Osteocyte (in vitro differentiated cells): ENCODE results near the gene SMIM35. TPM values are rescaled to one million over a fixed set of nuclear protein-coding genes. Genes with fewer than 3 reads are reported as not detected.

Source experiments
- DNase-seq: peaks from one replicate; pipeline ENCODE4 v3.0.0; 2021; ENCODE audit warnings: mixed read lengths; ENCODE audit not compliant: unreplicated experiment; ENCODE audit errors: extremely low spot score
- H3K27ac Mint-ChIP-seq: one replicate; pipeline ENCODE4 v1.8.0; 2021; ENCODE audit warnings: mild to moderate bottlenecking, mixed read lengths; ENCODE audit not compliant: unreplicated experiment
- H3K27me3 Mint-ChIP-seq: one replicate; pipeline ENCODE4 v1.8.0; 2021; ENCODE audit warnings: mixed read lengths; ENCODE audit not compliant: unreplicated experiment
- H3K36me3 Mint-ChIP-seq: one replicate; pipeline ENCODE4 v1.8.0; 2021; ENCODE audit warnings: mixed read lengths; ENCODE audit not compliant: unreplicated experiment
- H3K4me1 Mint-ChIP-seq: one replicate; pipeline ENCODE4 v1.8.0; 2021; ENCODE audit warnings: mixed read lengths; ENCODE audit not compliant: unreplicated experiment
- H3K4me3 Mint-ChIP-seq: one replicate; pipeline ENCODE4 v1.8.0; 2021; ENCODE audit warnings: mild to moderate bottlenecking, moderate library complexity, mixed read lengths; ENCODE audit not compliant: unreplicated experiment
- H3K9me3 Mint-ChIP-seq: one replicate; pipeline ENCODE4 v1.8.0; 2021; ENCODE audit warnings: mixed read lengths; ENCODE audit not compliant: unreplicated experiment
- CTCF ChIP-seq: fragments of 200-600 bp; sonication (generic); IDR thresholded peaks from 2 replicates; pipeline ENCODE4 v1.5.0; 2021; ENCODE audit warnings: antibody characterized with exemption, mild to moderate bottlenecking, moderate library complexity
- total RNA-seq: library from RNA; stranded (reverse); gene quantifications from 2 replicates; pipeline ENCODE4 v1.2.1, GENCODE V29; 2021

The SMIM35 gene
- total RNA-seq, 1 donor from 2014 or later, result not detected

GRCh38 chr11:117977029-117977428 lies 109.7 kb downstream of the SMIM35 start:
- peak; percentile 21 for DNase-seq
- Mint-ChIP-seq H3K27ac (no peak overlapping the region), H3K36me3 (no peaks in the 10 kb centered on the region), H3K4me1 (peaks cover 2% of the 10 kb centered on the region), H3K4me3 (no peak overlapping the region), H3K9me3 (no peaks in the 10 kb centered on the region), H3K27me3 (peaks cover 21% of the 10 kb centered on the region)
- no peak for TF ChIP-seq CTCF

DNA sequence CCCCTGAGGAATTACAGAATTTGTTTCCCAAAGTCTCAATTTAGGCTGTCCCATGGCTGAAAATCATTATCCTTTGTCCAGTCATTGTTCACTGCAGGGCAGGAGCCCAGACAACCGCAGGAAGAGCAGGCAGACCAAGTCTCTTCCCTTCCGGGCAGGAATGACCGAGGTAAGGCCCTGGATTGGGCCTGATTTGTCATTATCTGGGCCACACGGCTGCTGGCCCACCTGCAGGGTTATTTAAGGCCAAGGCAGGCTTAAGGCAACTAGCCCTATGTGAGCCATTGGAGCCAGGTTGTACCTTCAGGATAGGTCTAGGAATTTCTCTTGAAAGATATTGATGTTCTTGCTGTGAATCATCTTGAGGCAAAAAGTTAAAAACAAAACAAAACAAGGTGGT lies 110.3 kb downstream of the SMIM35 start:
- TF ChIP-seq CTCF, result no peak
- H3K4me1 Mint-ChIP-seq, result peaks cover 2% of the 10 kb centered on the region
- H3K36me3 Mint-ChIP-seq, result no peaks in the 10 kb centered on the region
- no peak overlapping the region for H3K4me3 Mint-ChIP-seq
- no peak overlapping the region for H3K27ac Mint-ChIP-seq
- peak; percentile 44 for DNase-seq
- H3K9me3 Mint-ChIP-seq, result no peaks in the 10 kb centered on the region
- peaks cover 15% of the 10 kb centered on the region for H3K27me3 Mint-ChIP-seq

GRCh38 chr11:117973503-117973860 lies 113.3 kb downstream of the SMIM35 start:
- peaks cover 2% of the 10 kb centered on the region for H3K4me1 Mint-ChIP-seq
- H3K36me3 Mint-ChIP-seq, result no peaks in the 10 kb centered on the region
- no peaks in the 10 kb centered on the region for H3K9me3 Mint-ChIP-seq

GRCh38 chr11:117972629-117973502 lies 113.9 kb downstream of the SMIM35 start:
- Mint-ChIP-seq H3K36me3 (no peaks in the 10 kb centered on the region), H3K4me3 (no peak overlapping the region), H3K4me1 (peaks cover 2% of the 10 kb centered on the region), H3K27ac (no peak overlapping the region), H3K9me3 (no peaks in the 10 kb centered on the region), H3K27me3 (peaks cover 4% of the 10 kb centered on the region)
- peak; percentile 51 for DNase-seq
- TF ChIP-seq CTCF, result no peak

More at GRCh38 chr11:117973503-117973860, 113.3 kb downstream of the SMIM35 start:
- DNase-seq, result peak; percentile 2
- no peak overlapping the region for H3K4me3 Mint-ChIP-seq
- peaks cover 4% of the 10 kb centered on the region for H3K27me3 Mint-ChIP-seq
- no peak for TF ChIP-seq CTCF
- no peak overlapping the region for H3K27ac Mint-ChIP-seq

- peak; percentile 79 for DNase-seq
- Mint-ChIP-seq H3K27ac (no peak overlapping the region), H3K9me3 (no peaks in the 10 kb centered on the region), H3K27me3 (peaks cover 4% of the 10 kb centered on the region), H3K36me3 (no peaks in the 10 kb centered on the region), H3K4me3 (no peak overlapping the region), H3K4me1 (peaks cover 2% of the 10 kb centered on the region)
- no peak for TF ChIP-seq CTCF
Measured at GRCh38 chr11:117972044-117972443, 114.7 kb downstream of the SMIM35 start.
